Peyer's patch (tissue), 4 donors: ENCODE measurements around the gene TMEM178B. TPM values are rescaled to one million over a fixed set of nuclear protein-coding genes. Genes with fewer than 3 reads are reported as not detected.

Experiments
- DNase-seq, 3 donors: peaks; one replicate each; pipeline ENCODE4 v3.0.0-alpha.2; 2017 to 2019
- H3K27ac ChIP-seq, 4 donors: fragments of 200-600 bp; sonication (generic); one replicate each; pipeline ENCODE4 v1.5.1; 2016 to 2019
- H3K27me3 ChIP-seq, 2 donors: fragments of 200-600 bp; sonication (generic); one replicate each; pipeline ENCODE4 v1.5.1; 2019
- H3K36me3 ChIP-seq, 3 donors: fragments of 200-600 bp; sonication (generic); one replicate each; pipeline ENCODE4 v1.5.1; 2016 to 2019
- H3K4me1 ChIP-seq, 4 donors: fragments of 200-600 bp; sonication (generic); one replicate each; pipeline ENCODE4 v1.5.1; 2016 to 2019
- H3K4me3 ChIP-seq, 4 donors: fragments of 200-600 bp; sonication (generic); 1 replicate in 3 of 4; 2 replicates in 1 of 4; pipeline ENCODE4 v1.5.1; 2016 to 2019; ENCODE audit warnings: mild to moderate bottlenecking in 1 of 4
- H3K9me3 ChIP-seq, 4 donors: fragments of 200-600 bp; sonication (generic); one replicate each; pipeline ENCODE4 v1.5.1; 2016 to 2019; ENCODE audit warnings: mild to moderate bottlenecking in 1 of 4
- POLR2A ChIP-seq, 2 donors: fragments of 450-650 bp; IDR thresholded peaks; one replicate each; pipeline ENCODE4 v1.5.1; 2017; ENCODE audit warnings: antibody characterized with exemption in 2 of 2, mild to moderate bottlenecking in 2 of 2, moderate library complexity in 2 of 2
- total RNA-seq, 4 donors: library from RNA; depleted of rRNA; stranded (reverse); fragments of >200 nt; gene quantifications; one replicate each; pipeline ENCODE4 v1.1.0, GENCODE V29; 2016
- TF ChIP-seq, protein P1 (sequence below), 6 experiments: fragments of 450-650 bp in 4 of 6; fragments of 200-600 bp in 2 of 6; sonication (generic) in 1 of 6; IDR thresholded peaks; one replicate each; pipeline ENCODE4 v1.5.1; 2017 to 2019; ENCODE audit warnings: antibody characterized with exemption in 6 of 6, mild to moderate bottlenecking in 3 of 6, moderate library complexity in 1 of 6

The TMEM178B gene
- total RNA-seq, 4 donors from 2014 or later, result under 0.01 to 0.66 (median 0.13) TPM; not detected in 1

DNA sequence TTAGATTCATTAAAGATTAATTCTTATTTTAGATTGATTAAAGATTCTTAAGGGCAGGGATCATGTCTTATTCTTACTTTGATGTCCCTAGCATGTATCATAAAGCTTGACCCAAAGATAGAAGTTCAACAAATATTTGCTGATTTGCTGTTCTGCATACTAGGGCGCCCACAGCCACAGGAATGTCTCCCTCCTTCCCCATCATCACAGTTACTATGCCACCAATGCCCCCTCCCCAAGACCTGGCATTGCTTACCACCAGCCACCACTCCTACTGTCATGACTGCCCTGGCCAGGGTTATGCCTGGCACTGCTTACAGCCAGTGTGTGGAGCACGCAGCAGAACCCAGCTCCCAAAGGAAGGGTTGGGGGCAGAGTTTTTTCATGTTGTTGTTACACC is 390.7 kb downstream of the TMEM178B start:
- TF ChIP-seq POLR2A (IDR thresholded peaks at IDR 0.05), result no peak
- TF ChIP-seq, protein P1, sequence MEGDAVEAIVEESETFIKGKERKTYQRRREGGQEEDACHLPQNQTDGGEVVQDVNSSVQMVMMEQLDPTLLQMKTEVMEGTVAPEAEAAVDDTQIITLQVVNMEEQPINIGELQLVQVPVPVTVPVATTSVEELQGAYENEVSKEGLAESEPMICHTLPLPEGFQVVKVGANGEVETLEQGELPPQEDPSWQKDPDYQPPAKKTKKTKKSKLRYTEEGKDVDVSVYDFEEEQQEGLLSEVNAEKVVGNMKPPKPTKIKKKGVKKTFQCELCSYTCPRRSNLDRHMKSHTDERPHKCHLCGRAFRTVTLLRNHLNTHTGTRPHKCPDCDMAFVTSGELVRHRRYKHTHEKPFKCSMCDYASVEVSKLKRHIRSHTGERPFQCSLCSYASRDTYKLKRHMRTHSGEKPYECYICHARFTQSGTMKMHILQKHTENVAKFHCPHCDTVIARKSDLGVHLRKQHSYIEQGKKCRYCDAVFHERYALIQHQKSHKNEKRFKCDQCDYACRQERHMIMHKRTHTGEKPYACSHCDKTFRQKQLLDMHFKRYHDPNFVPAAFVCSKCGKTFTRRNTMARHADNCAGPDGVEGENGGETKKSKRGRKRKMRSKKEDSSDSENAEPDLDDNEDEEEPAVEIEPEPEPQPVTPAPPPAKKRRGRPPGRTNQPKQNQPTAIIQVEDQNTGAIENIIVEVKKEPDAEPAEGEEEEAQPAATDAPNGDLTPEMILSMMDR (IDR thresholded peaks at IDR 0.05), result no peak

DNA sequence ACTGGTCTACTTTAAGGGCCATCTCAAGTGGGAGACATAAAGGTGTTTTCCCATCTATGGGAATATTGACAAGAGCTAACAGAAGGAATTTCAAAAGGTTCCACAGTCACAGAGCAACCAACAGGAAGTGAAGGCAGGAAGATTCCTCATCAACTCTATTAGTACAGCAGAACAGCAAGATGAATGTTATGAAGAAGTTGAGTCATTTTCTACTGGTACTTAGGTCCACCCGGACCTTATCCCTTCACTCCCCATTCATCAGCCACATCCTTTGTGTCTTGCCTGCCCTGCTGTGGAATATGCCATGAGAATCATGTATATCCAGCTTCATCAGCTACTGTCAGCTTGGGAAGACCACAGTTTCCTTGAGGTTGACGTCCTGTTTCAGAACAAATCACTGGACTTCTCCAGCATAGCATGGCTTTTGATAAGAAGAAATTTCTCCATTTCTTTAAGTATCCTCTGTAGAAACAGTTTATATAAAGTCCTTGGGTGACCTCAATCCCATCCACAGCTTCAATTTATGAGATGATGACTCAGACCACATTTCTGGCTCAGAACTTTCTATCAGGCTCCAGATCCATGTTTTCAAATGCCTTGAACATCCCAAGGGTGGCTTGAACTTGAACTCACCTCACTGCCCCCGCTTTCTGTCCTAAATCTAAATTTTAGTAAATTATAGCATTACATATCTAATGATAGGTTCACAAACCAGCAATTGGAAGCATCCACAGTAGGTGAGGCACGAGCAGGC is 392.5 kb downstream of the TMEM178B start:
- no peaks in the 10 kb centered on the region for H3K9me3 ChIP-seq
- H3K4me1 ChIP-seq, result no peaks in the 10 kb centered on the region
- no peak for DNase-seq
- H3K27me3 ChIP-seq, result no peaks in the 10 kb centered on the region
- no peaks in the 10 kb centered on the region for H3K36me3 ChIP-seq
- TF ChIP-seq POLR2A (IDR thresholded peaks at IDR 0.05), result no peak
- TF ChIP-seq, protein P1 (IDR thresholded peaks at IDR 0.05), result no peak
- H3K27ac ChIP-seq, result no peak overlapping the region
- no peak overlapping the region for H3K4me3 ChIP-seq

More for the DNA sequence above, 390.7 kb downstream of the TMEM178B start:
- no peaks in the 10 kb centered on the region for H3K27me3 ChIP-seq
- H3K36me3 ChIP-seq, result no peaks in the 10 kb centered on the region
- H3K27ac ChIP-seq, result no peak overlapping the region
- no peaks in the 10 kb centered on the region for H3K4me1 ChIP-seq
- no peak for DNase-seq
- no peak overlapping the region for H3K4me3 ChIP-seq
- H3K9me3 ChIP-seq, result no peaks in the 10 kb centered on the region

DNA sequence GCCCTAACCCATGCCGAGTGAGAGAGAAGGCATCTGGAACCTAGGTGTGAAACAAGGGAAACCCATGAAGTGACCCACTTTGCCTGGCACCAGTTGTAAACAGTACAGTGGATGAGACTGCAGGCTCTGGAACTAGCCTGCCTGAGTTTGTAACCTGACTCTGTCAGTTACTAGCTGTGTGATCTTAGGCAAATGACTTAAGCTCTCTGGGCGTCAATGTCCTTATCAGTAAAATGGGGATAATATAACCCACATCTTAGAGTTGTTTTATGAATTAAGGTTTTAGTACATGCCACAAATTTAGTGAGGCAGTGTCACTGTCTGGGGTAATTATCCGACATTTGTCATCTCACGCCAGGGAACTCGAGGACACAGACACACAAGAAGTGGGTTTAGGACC is 394.5 kb downstream of the TMEM178B start:
- H3K27me3 ChIP-seq, result no peaks in the 10 kb centered on the region
- no peak overlapping the region for H3K4me3 ChIP-seq
- H3K27ac ChIP-seq, result no peak overlapping the region
- no peaks in the 10 kb centered on the region for H3K9me3 ChIP-seq
- no peak for DNase-seq
- H3K4me1 ChIP-seq, result no peaks in the 10 kb centered on the region
- no peaks in the 10 kb centered on the region for H3K36me3 ChIP-seq
- TF ChIP-seq, protein P1 (IDR thresholded peaks at IDR 0.05), result no peak
- no peak for TF ChIP-seq POLR2A (IDR thresholded peaks at IDR 0.05)

DNA sequence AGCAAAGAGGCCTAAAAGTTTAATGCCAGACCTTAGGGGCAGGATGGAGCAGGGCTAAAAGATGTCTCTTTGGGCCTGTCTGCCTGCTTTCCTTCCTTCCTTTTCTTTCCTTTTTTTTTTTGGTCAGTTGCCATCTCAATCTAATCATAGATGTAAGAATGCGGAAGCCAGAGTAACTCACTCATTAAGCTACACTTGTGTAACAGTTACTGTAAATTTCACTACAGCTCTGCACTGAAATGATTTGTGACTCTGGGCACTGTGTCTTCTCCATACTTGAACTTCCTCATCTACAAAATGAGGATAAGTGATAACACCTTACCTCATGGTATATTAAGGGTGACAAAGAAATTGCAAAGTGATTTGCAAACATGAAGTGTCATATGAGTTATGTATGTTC is 401.8 kb downstream of the TMEM178B start:
- DNase-seq, result no peak
- no peaks in the 10 kb centered on the region for H3K4me1 ChIP-seq
- H3K36me3 ChIP-seq, result no peaks in the 10 kb centered on the region
- TF ChIP-seq, protein P1 (IDR thresholded peaks at IDR 0.05), result no peak
- no peak for TF ChIP-seq POLR2A (IDR thresholded peaks at IDR 0.05)
- no peaks in the 10 kb centered on the region for H3K9me3 ChIP-seq
- H3K27me3 ChIP-seq, result no peaks in the 10 kb centered on the region
- H3K4me3 ChIP-seq, result no peak overlapping the region
- H3K27ac ChIP-seq, result no peak overlapping the region

DNA sequence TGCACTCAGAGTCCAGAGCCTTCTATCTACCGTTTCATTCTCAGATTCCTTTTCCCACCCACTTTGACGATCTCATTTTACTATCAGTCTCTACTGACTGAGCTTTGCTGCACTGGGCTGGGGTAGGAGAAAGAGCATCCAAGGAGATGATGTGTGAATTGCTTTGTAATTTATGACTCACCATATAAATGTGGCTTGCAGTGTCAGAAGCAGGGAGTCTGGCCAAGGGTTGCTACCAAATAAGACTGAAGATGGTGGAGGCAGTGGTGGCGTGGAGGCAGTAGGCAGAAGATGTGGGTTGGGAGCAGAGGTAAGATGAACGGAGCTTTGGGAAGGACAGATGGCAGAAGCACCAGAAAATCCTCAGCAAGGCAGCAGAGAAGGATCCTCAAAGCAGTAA is 404.0 kb downstream of the TMEM178B start:
- Histone ChIP-seq H3K4me3 (no peak overlapping the region), H3K27me3 (no peaks in the 10 kb centered on the region), H3K9me3 (no peaks in the 10 kb centered on the region), H3K4me1 (no peaks in the 10 kb centered on the region), H3K27ac (no peak overlapping the region), H3K36me3 (no peaks in the 10 kb centered on the region)
- no peak for DNase-seq
- no peak for TF ChIP-seq POLR2A (IDR thresholded peaks at IDR 0.05)
- TF ChIP-seq, protein P1 (IDR thresholded peaks at IDR 0.05), result no peak
